ENCODE results near the gene LYZL4.

LYZL4 gene

DNA sequence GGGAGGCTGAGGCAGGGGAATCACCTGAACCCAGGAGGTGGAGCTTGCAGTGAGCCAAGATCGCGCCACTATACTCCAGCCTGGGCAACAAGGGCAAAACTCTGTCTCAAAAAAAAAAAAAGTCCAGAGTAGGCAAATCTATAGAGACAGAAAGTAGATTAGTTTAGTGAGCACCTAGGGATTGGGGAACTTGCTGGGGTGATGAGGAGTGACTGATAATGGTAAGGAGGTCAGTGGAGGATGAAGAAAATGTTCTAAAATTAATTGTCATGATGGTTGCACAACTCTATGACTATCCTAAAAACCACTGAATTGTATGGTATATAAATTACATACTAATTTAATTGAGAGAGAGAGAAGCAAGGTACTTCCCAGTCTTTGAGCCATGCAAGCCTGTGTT, 27.8 kb upstream of the LYZL4 start:
- Histone ChIP-seq H3K27me3 (replicated peaks; ENCODE audit: control insufficient read depth, insufficient read depth, low read length) (no peaks in the 10 kb centered on the region), H3K4me3 (replicated peaks; ENCODE audit: low read depth, low read length) (no peak overlapping the region), H3K36me3 (ENCODE audit: control insufficient read depth, insufficient read depth, low read length) (no peaks in the 10 kb centered on the region)
- TF ChIP-seq CTCF (IDR thresholded peaks at IDR 0.05; ENCODE audit: insufficient read depth, low read length, poor library complexity, severe bottlenecking), result no peak
- no peak for DNase-seq (ENCODE audit: extremely low read depth, insufficient read length)

GRCh38 chr3:42434777-42435380, 24.5 kb upstream of the LYZL4 start:
- Histone ChIP-seq H3K27me3 (replicated peaks; ENCODE audit: control insufficient read depth, insufficient read depth, low read length) (no peaks in the 10 kb centered on the region; the same call in 1 of the 2 replicates), H3K36me3 (ENCODE audit: control insufficient read depth, insufficient read depth, low read length) (no peaks in the 10 kb centered on the region), H3K4me3 (replicated peaks; ENCODE audit: low read depth, low read length) (no peak overlapping the region)
- DNase-seq (ENCODE audit: extremely low read depth, insufficient read length), result no peak
- TF ChIP-seq CTCF (IDR thresholded peaks at IDR 0.05; ENCODE audit: insufficient read depth, low read length, poor library complexity, severe bottlenecking), result no peak

DNA sequence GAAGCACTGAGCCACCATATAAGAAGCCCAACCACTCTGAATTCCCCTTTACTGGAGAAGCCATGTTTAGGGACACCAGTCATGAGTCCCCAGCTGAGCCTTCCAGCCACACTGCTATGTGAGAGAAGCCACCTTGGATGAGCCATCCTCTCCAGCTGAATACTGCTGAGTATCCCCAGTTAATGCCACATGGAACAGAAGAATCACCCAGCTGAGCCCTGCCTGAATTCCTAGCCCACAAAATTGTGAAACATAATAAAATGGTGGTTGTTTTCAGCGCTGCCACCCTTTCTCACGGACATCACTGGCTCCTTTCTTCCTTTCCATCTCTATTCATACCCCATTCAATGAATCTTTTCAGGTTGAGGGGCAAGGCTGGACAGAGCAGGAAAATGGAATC, 22.1 kb upstream of the LYZL4 start:
- H3K27me3 ChIP-seq (replicated peaks; ENCODE audit: control insufficient read depth, insufficient read depth, low read length), result no peaks in the 10 kb centered on the region; the same call in 1 of the 2 replicates
- no peak for DNase-seq (ENCODE audit: extremely low read depth, insufficient read length)
- H3K4me3 ChIP-seq (replicated peaks; ENCODE audit: low read depth, low read length), result no peak overlapping the region
- no peaks in the 10 kb centered on the region for H3K36me3 ChIP-seq (ENCODE audit: control insufficient read depth, insufficient read depth, low read length)
- TF ChIP-seq CTCF (IDR thresholded peaks at IDR 0.05; ENCODE audit: insufficient read depth, low read length, poor library complexity, severe bottlenecking), result no peak

DNA sequence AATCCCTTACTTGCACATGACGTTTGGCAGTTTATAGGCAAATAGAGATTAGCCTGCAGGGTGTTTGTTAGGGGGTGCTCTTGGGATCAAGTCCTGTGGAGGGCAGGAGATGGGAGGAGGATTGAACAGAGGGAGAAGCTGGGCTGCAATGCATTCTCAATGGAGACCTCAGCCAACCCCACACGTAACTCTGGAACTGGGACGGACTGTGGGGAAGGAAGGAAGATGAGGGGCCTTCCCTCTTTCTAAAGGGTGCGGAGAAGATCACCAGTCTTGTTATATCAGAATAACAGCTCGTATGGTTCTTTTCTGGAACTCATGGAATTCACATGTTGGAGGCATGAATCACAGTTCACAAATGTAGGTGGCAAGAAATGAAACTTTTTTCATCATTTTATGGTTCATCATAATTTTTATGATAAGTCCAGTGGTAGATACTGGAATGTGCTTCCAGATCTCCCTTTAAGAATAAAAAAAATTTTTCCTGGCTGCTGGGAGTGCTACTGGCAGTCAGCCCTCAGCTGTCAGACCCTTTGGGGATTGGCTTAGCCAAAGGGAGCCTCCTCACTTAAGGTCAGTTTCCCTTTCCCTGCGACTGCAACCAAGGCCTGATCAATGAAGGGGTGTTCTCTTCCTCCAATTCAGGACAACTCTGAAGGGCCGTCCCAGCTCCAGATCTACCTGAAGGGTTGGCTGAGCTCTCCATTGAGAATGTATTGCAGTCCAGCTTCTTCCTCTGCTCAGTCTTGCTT, 20.5 kb upstream of the LYZL4 start:
- DNase-seq (ENCODE audit: extremely low read depth, insufficient read length), result no peak
- no peak for TF ChIP-seq CTCF (IDR thresholded peaks at IDR 0.05; ENCODE audit: insufficient read depth, low read length, poor library complexity, severe bottlenecking)
- no peaks in the 10 kb centered on the region; the same call in 1 of the 2 replicates for H3K27me3 ChIP-seq (replicated peaks; ENCODE audit: control insufficient read depth, insufficient read depth, low read length)
- H3K4me3 ChIP-seq (replicated peaks; ENCODE audit: low read depth, low read length), result no peak overlapping the region
- H3K36me3 ChIP-seq (ENCODE audit: control insufficient read depth, insufficient read depth, low read length), result no peaks in the 10 kb centered on the region

DNA sequence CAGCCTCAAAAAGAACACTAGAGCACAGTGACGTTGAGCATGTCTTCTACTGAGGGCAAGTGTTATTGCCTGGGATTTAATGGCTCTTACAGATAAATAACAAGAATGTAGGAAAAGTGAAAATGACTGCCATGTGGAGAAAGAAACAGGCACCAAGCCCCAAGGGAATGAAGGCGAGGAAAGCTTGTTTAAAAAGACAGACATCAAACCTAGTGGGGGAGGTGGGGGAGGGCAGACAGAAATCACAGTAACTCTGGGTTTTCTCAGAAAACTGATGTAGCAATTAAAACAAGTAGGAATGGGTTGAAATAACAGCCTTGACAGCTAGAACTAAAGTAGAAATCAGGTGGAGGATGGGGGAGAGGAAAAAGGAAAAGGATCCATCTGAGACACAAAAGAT, 18.4 kb upstream of the LYZL4 start:
- TF ChIP-seq CTCF (IDR thresholded peaks at IDR 0.05; ENCODE audit: insufficient read depth, low read length, poor library complexity, severe bottlenecking), result no peak
- H3K4me3 ChIP-seq (replicated peaks; ENCODE audit: low read depth, low read length), result no peak overlapping the region
- no peaks in the 10 kb centered on the region; the same call in 1 of the 2 replicates for H3K27me3 ChIP-seq (replicated peaks; ENCODE audit: control insufficient read depth, insufficient read depth, low read length)
- no peak for DNase-seq (ENCODE audit: extremely low read depth, insufficient read length)
- H3K36me3 ChIP-seq (ENCODE audit: control insufficient read depth, insufficient read depth, low read length), result no peaks in the 10 kb centered on the region

All from GM06990 (cell line).